GM20000 (cell line): Measurements from ENCODE around the gene TRIP13.
"Not testable (repeated sequence)": the region's sequence is repeated elsewhere in the genome, so short reads cannot be mapped to it uniquely, and the experiment has no call there.

ENCODE experiments used
- DNase-seq: peaks from one replicate; pipeline ENCODE4 v3.0.0; 2012; ENCODE audit warnings: low spot score
- TF ChIP-seq, protein P1 (sequence below): IDR thresholded peaks from 2 replicates; pipeline ENCODE4 v1.5.1; 2012; ENCODE audit warnings: mild to moderate bottlenecking, control low read depth; ENCODE audit errors: extremely low read depth, missing control alignments

The TRIP13 gene

DNA sequence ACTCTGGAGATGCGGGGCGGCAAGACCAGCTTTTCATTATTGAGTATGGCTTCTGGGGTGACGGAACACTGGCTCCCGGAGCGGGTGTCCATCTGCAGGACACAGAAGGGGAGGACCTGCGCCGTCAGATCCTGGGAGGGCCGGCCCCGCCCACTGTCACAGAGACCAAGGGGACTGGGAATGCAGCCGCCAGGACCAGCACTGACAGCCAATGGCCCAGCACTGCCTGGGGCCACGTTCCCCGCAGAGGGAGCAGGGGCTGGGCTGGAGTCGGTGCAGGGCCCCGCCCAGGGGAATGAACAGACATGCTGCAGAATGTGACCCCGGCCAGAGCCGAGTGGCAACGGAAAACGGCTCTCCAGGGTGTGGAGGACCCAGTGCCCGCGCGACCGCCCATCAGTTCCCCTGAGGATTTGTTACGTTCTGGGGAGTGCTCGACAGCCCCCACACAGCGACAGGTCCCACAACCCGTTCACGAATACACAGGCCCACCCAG lies 42.1 kb upstream of the TRIP13 start, which contains the start of gene ZDHHC11:
ZDHHC11 (minus strand) TSS at position 476 of the 496 bp plus-strand sequence; CDS start at position 92, 384 bp downstream.
- TF ChIP-seq, protein P1, sequence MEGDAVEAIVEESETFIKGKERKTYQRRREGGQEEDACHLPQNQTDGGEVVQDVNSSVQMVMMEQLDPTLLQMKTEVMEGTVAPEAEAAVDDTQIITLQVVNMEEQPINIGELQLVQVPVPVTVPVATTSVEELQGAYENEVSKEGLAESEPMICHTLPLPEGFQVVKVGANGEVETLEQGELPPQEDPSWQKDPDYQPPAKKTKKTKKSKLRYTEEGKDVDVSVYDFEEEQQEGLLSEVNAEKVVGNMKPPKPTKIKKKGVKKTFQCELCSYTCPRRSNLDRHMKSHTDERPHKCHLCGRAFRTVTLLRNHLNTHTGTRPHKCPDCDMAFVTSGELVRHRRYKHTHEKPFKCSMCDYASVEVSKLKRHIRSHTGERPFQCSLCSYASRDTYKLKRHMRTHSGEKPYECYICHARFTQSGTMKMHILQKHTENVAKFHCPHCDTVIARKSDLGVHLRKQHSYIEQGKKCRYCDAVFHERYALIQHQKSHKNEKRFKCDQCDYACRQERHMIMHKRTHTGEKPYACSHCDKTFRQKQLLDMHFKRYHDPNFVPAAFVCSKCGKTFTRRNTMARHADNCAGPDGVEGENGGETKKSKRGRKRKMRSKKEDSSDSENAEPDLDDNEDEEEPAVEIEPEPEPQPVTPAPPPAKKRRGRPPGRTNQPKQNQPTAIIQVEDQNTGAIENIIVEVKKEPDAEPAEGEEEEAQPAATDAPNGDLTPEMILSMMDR = no peak
- DNase-seq = no peak

DNA sequence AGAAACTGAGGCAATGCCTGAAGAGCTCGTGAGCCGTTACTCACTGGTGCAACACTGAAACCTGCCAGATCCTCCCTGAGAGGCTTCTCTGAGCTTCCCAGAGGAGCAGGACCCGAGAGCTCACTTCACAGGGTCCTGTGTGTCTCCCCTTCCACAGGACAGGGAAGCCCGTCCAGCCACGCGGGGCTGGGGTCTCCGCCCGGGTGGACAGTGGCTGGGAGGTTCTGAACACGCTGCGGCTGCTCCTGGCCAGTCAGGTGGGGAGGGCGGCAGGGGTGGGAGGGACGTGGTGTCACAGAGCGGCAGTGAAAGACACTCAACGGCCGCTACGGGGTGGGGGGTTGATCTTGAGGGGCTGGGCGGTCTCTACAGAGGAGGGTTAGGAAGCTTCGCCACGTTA lies 41.6 kb upstream of the TRIP13 start:
- TF ChIP-seq, protein P1 = no peak
- DNase-seq = no peak

DNA sequence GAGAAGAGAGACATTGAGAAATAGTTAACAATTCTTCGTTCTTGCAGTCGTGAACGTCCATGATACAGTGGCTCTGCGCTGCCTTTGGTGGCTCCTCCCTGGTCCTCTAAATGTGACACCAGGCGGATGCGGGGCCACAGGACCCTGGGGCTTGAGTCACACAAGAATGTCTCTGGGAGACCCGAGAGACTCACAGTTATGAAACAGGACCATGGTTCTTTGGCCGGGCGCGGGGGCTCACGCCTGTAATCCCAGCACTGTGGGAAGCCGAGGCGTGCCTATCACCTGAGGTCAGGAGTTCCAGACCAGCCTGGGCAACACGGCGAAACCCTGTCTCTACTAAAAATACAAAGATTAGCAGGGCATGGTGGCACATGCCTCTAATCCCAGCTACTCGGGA lies 41.1 kb upstream of the TRIP13 start:
- TF ChIP-seq, protein P1 = no peak

DNA sequence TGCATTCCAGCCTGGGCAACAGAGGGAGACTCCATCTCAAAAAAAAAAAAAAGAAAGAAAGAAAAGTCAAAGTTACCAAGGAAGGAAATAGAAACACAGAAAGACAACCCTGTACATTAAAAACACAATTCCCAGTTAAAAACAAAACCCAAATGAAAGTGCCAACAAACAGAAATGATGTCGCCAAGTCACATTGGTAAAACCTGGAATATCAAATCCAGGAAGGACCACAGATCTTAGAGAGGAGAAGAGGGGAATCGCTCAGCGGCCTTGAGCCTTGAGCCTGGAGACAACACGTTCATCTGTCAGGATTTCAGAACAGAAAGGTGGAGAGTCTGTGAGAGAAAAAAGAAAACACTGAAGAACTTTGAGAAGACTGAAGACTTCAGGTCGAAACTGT lies 40.7 kb upstream of the TRIP13 start:
- no peak for DNase-seq
- TF ChIP-seq, protein P1 = no peak

More for the DNA sequence above, 41.1 kb upstream of the TRIP13 start:
- no peak for DNase-seq

DNA sequence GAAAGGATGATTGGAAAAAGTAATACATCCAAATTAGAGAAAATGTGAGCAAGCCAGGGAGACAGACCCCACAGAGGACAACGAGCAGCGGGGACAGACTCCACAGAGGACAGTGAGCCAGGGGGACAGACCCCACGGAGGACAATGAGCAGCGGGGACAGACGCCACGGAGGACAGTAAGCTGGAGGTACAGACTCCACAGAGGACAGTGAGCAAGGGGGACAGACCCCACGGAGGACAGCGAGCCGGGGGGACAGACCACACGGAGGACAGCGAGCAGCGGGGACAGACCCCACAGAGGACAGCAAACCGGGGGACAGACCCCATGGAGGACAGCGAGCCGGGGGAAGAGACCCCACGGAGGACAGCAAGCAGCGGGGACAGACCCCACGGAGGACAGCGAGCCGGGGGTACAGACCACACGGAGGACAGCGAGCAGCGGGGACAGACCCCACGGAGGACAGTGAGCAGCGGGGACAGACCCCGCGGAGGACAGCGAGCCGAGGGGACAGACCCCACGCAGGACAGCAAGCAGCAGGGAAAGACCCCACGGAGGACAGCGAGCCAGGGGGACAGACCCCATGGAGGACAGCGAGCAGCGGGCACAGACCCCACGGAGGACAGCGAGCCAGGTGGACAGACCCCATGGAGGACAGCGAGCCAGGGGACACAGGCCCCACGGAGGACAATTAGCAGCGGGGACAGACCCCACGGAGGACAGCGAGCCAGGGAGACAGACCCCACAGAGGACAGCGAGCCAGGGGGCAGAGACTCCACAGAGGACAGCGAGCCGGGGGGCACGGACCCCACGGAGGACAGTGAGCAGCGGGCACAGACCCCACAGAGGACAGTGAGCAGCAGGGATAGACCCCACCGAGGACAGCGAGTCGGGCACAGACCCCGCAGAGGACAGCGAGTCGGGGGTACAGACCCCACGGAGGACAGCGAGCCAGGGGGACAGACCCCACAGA lies 40.0 kb upstream of the TRIP13 start:
- TF ChIP-seq, protein P1 = no peak
- no peak for DNase-seq

DNA sequence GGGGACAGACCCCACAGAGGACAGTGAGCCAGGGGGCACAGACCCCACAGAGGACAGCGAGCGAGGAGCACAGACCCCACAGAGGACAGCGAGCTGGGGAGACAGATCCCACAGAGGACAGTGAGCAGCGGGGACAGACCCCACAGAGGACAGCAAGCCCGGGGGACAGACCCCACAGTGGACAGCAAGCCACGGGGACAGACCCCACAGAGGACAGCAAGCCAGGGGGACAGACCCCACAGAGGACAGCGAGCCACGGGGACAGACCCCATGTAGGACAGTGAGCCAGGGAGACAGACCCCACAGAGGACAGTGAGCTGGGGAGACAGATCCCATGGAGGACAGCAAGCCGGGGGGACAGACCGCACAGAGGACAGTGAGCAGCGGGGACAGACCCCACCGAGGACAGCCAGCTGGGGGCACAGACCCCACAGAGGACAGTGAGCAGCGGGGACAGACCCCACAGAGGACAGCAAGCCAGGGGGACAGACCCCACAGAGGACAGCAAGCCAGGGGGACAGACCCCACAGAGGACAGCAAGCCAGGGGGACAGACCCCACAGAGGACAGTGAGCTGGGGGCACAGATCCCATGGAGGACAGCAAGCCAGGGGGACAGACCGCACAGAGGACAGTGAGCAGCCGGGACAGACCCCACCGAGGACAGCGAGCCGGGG lies 39.1 kb upstream of the TRIP13 start:
- not testable (repeated sequence) for DNase-seq

DNA sequence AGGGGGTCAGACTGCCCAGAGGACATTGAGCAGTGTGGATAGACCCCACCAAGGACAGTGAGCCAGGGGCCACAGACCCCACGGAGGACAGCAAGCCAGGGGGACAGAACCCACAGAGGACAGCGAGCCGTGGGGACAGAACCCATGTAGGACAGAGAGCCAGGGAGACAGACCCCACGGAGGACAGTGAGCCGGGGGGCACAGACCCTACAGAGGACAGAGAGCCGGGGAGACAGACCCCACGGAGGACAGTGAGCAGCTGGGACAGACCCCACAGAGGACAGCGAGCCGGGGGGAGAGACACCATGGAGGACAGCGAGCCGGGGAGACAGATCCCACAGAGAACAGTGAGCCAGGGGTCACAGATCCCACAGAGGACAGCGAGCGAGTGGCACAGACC lies 38.5 kb upstream of the TRIP13 start:
- TF ChIP-seq, protein P1 = no peak
- DNase-seq = no peak
